Peyer's patch (tissue), 4 donors: ENCODE results near the gene RBMS1.

ENCODE experiments used
- CTCF ChIP-seq, 6 experiments: fragments of 450-650 bp in 4 of 6; fragments of 200-600 bp in 2 of 6; sonication (generic) in 1 of 6; IDR thresholded peaks; one replicate each; pipeline ENCODE4 v1.5.1; 2017 to 2019; ENCODE audit warnings: antibody characterized with exemption in 6 of 6, mild to moderate bottlenecking in 3 of 6, moderate library complexity in 1 of 6
- POLR2A ChIP-seq, 2 donors: fragments of 450-650 bp; IDR thresholded peaks; one replicate each; pipeline ENCODE4 v1.5.1; 2017; ENCODE audit warnings: antibody characterized with exemption in 2 of 2, mild to moderate bottlenecking in 2 of 2, moderate library complexity in 2 of 2

GRCh38 chr2:160368988-160369930 lies 124.3 kb downstream of the RBMS1 start:
- TF ChIP-seq CTCF (IDR thresholded peaks at IDR 0.05) (no peak), POLR2A (IDR thresholded peaks at IDR 0.05) (no peak)
